GDM1 (cell line): ENCODE measurements around the gene APP.
A peak's percentile ranks its signal among the peaks of the same experiment; 100 is the strongest.

Experiments used
- DNase-seq: peaks from one replicate; lab custom pipeline; 2025; lab: John Stamatoyannopoulos, UW

APP gene

DNA sequence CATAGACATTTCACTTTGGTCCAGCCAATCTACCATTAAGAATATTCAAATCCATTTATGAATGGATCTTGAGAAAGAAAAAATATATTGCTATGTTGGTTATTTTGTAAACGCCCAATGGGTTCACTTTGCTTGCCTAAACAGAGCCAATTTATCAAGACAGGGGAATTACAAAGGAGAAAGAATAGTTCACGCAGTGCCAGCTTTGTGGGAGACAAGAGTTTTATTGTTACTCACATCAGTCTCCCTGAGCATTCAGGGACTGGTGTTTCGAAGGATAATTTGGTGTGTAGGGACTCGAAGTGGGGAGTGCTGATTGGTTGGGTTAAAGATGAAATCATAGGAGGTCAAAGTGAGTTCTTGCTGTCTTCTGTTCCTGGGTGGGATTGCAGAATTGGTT is 300.5 kb downstream of the APP start:
- DNase-seq = no peak

DNA sequence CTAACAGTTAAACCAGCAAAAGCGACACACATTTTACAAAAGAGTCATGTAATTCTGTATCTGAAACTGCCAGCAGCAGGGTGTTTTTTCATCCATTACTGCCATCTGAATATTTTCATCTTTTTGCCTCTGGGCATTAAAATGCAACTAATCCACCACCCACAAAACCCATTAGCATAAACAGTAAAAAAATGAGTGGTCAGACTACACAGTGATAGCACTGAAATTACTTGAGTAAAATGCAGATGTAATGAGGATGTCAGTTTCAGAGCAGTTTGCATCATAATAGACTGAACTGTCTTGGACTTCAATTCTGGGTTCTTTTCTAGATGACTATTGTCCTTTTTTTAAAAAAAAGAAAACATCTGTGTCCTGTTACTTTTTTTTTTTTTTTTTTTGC is 303.5 kb downstream of the APP start:
- no peak for DNase-seq

DNA sequence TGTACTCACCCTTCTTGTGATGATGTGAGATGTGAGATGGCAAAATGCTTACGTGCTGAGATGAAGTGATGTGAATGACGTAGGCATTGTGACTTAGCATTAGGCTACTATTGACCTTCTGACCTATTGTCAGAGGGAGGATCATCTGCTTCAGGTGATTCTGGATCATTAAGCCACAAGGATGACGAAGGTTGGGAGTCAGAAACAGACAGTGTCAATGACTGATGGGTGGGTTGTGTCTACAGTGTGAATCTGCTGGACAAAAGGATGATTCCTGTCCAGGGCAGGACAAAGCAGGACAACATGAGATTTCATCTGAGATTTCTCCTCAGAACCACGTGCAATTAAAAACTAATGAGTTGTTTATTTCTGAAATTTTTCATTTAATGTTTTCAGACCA is 306.8 kb downstream of the APP start:
- DNase-seq = no peak

DNA sequence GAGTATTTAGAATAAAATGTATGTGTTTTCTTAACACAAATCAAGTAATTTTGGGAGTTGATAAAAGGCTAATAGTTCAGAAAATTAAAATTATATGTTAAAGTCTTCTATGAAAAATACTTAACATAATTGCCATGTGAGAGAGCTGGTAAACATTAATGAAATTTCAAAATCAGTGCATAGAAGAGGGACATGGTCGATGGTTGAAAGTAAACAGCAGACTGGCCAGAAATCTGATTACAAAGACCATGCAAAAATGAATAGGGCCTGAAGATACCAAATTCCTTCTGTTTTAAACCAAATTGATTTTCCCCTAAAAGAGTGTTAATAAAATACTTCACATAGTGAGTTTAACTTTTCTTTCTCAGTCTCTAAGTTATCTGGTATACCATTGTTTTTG is 307.5 kb downstream of the APP start:
- no peak for DNase-seq

DNA sequence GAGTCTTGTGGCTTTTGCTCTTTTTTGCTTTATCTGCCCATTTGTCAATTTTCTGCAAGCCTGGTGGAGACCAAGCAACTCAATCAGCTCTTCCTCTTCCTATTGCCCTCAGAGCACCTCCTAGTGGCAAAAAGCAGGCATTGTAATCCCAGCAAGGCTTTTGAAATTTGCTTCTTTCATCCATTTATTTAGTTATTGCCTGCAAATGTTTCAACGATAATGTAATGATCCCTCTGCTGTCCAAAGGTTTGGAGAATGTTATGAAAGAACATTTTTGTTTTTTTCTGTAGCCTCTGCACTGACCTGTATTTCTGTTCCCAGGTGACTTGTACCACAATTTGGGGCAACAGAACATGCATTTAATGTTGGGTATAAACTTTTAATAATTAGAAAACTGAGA is 308.0 kb downstream of the APP start:
- peak; percentile 2 for DNase-seq

DNA sequence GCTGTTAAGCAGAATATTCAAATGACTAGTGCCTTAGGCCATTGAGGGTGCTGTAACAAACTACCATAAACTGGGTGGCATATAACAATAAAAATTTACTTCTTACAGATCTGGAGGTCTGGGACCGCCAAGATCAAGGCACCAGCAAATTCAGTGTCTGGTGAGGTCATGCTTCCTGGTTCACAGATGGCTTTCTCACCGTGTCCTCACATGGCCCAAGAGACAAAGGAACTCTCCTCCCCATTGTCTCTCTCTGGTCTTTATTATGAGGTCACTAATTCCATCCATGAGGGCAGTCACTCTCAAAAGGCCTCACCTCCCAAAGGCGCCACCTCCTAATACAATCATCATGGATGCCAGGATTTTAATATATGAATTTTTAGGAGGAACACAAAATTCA is 308.5 kb downstream of the APP start:
- DNase-seq = no peak

DNA sequence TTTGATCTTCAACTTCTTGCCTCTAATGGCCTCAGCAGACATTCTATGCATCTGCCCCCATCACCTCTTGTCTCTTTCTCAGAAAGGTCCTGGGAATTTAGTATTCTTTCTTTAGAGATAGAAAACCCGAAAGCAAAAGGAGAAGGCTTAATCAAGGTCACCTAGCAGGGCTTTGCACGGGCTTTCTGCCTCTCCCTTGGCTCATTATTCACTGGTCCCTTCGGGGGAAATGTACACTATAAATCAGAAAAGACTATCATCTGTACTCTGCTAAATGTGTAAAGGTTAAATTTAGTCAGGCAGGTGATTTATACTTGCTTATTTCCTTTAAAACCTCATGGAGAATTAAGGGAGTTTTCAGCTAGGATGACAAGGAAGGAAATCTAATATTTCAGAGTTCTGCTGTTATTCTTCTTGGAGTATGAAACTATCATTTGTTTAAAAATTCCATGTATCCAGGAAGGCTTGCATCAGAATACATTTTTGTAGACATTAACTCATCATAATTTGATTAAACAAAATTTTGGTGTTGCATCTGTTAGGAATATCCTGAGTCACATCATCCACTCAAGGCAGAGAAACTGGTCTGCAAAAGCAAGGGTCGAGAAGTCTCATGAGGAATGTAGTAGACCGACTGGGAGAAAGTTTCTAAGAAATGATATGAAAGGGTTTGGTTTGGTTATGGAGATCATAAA is 311.2 kb downstream of the APP start:
- DNase-seq = no peak

DNA sequence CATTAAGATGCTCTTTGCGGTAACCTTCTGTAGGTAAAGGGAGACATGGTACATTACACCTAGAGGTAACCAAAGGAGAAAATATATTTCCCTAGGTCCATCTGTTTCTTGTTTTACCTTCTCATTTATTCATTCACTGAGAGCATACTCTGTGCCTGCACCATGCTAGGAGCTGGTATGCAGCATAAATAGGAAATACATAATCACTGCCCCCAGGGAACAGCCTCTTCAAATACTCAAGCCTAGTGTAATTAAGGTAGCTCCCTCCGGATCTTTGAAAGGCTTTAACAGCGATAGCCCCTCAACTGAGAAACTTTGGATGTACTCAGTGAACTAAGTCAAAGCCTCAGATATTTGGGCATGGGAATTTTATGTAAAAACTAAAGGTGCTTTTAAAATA is 312.2 kb downstream of the APP start:
- no peak for DNase-seq

DNA sequence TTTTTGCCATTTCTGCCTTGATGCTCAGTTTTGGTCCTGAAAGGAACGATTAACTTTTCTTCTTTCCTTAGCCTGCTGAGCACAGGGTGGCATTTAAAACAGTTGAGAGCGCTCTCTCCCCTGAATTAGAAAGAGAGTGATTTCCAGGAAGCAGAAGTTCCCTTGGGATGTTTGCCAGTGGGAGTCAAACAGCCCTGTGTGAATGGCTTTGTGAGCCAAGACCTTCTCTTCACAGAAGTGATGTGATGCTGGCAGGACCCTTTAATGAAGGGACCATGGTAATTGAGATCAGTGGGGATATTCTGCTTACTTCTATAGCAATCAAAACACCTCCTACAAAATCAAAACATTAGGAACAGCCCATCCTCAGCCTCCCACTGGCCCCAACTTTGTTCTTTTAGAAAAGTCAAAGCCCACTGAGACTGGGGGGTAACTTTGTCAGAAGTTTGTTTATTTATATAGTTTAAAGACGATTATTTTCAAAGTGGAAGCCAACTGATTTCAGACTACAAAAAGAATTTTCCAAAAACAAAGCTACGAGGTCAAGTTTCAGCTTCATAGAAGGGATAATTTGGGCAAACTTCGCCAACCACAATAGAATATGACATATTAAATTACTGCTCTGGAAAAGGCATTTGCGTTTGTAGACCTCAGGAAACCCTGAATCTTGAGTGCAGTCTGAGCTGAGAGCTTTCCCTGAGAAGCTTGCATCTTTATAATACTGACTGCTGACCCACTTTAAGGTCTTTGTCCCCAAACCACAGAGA is 313.1 kb downstream of the APP start:
- DNase-seq = no peak

DNA sequence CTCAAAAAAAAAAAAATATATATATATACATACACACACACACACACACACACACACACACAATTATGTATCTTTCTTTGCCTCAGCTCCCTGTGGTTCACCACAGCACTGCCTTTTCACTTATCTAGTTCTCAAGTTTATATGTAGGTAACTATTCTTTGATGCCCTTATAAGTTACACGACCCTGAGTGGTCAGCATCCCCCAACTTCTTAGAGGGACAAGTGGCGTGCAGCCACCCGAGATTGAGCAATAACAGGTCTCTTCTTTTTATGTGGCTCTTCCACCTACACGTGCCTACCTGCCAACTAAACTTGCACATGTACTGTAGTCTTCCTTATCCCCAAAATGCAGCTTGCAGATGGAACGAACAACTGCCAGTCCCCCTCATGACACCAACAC is 315.0 kb downstream of the APP start:
- no peak for DNase-seq

DNA sequence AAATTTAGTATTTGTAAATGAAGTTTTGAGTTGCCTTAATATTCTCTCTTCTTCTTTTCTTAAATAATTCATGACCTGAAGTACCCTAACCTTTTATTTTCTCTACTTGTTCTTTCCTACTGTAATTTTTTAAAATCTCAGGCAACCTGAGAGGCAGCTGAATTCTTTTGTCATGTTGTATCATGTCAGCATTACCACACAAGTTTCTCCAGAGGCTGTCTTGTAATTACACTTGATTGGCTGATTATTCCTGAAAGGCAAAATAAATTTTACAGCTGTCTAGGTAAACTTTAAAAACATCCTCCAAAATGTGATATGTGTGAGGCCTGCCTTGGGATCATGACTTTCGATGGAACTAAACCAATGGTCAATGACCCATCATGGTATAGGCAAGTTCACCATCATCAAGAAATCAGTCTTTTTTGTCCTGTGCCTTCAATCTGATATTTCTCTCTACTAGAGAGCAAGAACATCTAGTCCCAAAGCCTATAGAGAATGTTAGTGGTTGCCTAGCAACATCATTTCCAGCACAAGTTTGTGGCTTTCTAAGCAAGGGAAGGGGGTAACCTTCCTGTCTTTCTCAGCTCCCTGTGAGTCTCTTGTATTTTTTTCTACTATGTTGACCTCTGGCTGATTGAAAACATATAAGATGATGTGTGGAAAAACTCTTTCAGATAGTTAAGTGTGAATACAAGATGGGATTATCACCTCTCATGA is 320.3 kb downstream of the APP start:
- DNase-seq = no peak

DNA sequence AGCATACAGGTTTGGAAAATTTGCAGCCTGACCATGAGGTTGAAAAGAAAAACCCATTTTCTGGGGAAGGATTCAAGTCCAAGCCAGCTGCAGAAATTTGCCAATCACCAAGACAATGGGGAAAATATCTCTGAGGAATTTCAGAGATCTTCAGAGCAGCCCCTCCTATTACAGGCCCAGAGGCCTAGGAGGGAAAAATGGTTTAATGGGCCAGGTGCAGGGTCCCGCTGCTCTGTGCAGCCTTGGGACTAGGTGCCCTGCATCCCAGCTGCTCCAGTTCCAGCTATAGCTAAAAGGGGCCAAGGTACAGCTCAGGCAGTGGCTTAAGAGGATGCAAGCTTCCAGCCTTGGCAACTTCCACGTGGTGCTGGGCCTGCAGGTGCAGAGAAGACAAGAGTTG is 322.3 kb downstream of the APP start:
- DNase-seq = no peak

DNA sequence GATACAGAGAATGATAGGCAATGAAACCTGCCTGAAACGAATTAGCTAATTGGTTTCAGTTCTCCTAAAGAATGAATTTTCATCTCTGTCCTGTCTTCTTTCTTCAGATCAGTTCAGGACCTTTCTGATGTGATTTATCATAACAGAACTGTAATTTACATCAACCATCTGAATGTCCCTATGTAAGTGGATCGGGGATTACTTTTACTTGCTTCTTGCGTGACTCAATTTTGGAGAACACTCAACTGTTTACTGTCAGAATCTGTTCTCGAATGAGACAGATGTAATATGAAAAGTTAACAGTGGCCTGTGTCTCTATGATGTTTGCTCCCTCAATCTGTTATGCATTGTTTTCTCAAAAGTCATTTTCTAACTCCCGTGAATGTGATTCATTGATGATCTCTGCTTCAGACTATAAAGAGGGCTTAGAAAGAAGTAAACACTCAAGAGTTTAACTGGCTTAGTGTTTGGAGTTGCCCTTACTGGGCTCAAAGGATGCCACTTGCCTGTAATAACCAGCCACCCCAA is 324.8 kb downstream of the APP start:
- DNase-seq = no peak

DNA sequence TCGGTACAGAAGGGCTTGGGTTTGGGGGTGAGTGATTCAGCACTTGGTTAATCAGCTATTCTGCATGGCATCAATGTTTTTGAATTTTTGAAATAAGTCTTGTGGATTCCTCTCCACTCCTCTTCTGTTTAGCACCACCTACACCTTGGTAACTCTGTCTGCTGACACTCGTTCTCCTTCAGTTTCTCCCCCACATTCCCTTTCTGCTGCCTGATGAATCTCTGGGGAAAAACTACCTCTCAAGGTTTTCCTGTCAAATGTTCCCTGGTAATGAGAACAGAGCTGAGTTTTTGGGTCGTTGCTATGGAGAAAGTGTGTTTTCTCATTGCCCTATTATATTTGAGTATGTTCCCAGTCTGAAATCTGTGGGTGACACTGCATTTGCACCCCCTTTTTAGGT is 327.6 kb downstream of the APP start:
- no peak for DNase-seq

DNA sequence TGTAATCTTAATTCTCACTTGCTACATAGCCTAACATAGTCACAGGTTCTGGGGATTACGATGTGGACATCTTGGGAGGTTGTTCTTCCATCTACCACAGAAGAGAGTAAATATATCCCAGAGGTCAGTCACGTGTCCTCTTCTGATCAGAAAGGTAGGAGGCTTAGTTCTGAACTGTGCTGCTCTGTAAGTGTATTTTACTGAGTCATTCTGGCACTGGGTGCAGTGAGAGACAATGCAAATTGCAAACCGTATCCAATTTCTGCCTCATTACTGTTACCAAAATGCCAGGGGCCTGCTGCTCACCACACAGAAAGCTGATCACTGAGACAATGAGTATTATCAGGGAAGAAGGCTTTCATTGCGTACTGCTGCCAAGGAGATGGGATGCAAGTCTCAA is 331.8 kb downstream of the APP start:
- DNase-seq = no peak

DNA sequence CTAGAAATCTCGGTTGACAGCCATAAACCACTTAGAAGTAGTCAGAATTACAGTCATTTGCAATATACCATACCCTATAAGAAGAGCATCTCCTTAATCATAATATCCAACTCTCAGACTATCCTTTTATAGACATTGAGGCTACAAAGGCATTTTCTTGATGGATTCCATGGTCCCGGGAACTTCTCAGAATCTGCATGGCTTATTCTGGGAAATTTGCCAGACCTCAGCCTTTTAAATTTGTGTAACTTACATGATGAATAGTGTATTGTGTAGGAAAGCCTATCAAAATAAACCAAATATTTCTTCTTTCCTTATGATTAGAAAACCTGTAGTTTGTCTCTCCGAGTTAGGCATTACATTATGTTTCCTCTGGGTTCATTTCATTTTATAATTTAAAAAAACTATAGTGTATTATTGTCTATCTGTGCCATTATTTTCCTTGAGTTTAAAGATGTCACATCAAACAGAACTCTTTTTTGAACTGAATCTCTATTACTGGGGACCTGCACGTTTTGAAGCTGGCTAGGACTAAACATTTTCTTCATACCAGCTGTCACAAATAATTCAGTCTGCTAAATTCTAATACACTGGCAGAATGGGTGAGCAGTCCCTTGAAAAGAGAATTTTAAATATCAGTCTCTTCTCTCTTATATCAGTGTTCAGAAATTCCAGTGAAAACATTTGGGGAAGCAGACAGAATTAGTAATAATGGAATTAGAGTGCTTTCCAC is 332.9 kb downstream of the APP start:
- no peak for DNase-seq

DNA sequence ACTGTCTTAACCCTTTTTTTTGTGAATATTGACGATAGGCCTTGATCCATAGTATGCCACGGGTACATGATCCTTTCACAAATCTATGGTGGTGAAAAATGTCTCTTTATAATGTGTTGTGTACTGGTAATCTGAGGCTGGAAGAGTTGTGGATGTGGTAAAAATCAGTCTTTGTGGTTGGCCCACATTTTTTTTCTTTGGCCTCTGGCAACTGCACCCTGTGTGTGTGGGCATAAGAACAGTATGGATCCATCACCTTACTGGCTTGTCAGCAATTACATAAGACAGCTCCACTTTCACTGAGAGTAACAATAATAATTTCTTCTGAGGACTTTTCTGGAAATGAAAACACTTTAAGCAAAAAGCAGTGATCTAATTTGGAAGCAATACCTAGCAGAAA is 334.2 kb downstream of the APP start:
- no peak for DNase-seq

DNA sequence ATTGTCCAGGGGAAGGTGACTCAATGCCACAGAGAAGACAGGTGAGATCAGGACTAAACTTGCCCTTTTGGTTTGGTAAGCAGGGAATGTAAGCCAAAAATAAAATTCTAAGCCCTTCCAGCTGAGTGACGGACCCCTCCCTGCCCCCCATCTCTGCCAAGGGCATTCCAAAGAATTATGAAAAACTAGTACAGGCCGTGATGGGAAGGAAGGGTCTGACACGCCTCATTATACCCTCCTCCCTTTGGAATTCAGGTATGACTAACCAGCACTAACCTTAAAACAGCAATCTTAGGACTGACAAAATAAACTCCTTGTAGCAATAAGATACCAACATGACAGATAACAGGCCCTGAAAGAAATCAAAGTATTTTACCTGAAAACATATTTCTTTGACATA is 336.2 kb downstream of the APP start:
- no peak for DNase-seq

DNA sequence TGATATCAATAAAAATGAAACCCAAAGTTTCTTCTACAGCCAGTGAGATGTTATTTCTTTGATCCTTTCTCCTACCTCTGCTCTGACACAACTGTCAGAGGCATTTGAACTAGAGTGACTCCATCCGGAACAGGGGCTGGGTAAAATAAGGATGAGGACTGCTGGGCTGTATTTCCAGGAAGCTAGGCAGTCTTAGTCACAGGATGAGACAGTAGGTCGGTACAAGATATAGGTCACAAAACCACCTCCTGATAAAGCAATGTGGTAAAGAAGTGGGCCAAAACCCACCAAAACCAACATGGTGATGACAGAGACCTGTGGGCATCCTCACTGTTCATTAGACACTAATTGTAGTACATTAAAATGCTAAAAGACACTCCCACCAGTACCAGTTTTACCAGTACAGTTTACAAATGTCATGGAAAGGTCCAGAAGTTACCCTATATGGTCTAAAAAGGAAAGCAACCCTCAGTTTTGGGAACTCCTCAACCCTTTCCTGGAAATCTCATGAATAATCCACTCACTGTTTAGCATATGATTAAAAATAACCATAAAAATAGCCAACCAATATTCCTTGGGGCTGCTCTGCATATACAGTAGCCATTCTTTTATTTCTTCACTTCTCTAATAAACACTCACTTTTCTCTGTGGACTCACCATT is 339.1 kb downstream of the APP start:
- DNase-seq = no peak
